GM12873 (cell line): Measurements from ENCODE around the gene URB1.

Experiments
- TF ChIP-seq, protein P1 (sequence below): IDR thresholded peaks from 2 replicates; pipeline ENCODE4 v1.5.1; 2012; ENCODE audit warnings: low read depth, mild to moderate bottlenecking, moderate library complexity, low read length, control low read depth; ENCODE audit not compliant: insufficient read depth; ENCODE audit errors: missing control alignments

Gene URB1

DNA sequence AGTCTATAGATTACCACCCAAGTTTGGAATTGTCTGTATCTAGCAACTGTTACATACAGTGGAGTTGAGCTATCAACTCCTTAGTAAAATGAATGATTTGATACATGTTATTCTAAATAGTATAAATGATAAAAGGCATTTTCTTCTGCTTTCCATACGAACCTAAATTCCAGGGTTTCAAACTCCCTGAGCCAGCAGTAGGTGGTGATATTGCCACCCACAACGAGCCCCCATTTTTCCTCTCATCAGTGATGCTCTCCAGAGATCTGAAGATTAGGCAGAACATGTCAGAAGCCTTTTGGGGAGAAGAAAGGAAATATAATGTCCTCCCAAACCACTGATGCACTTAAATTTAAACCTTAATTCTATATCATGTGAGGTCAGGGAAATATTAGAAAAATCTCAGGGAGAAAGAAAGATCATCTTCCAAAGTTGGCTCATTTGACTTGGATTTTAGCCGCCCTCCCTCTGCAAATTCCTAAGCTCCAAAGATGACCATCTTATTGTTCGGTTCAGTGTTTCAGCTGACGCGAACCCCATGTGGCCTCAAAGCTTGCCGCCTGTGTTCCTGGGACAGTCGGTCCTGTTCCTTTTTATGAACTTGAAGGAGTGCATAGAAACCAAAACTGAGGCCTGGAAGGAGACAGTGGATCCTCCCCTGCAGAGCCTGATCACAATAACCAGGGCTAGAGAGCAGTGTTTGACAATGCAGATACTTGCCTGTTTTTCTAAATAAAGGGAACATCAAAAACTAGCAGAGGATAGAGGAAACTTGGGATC, 22.0 kb upstream of the URB1 start:
- TF ChIP-seq, protein P1, sequence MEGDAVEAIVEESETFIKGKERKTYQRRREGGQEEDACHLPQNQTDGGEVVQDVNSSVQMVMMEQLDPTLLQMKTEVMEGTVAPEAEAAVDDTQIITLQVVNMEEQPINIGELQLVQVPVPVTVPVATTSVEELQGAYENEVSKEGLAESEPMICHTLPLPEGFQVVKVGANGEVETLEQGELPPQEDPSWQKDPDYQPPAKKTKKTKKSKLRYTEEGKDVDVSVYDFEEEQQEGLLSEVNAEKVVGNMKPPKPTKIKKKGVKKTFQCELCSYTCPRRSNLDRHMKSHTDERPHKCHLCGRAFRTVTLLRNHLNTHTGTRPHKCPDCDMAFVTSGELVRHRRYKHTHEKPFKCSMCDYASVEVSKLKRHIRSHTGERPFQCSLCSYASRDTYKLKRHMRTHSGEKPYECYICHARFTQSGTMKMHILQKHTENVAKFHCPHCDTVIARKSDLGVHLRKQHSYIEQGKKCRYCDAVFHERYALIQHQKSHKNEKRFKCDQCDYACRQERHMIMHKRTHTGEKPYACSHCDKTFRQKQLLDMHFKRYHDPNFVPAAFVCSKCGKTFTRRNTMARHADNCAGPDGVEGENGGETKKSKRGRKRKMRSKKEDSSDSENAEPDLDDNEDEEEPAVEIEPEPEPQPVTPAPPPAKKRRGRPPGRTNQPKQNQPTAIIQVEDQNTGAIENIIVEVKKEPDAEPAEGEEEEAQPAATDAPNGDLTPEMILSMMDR: no peak

DNA sequence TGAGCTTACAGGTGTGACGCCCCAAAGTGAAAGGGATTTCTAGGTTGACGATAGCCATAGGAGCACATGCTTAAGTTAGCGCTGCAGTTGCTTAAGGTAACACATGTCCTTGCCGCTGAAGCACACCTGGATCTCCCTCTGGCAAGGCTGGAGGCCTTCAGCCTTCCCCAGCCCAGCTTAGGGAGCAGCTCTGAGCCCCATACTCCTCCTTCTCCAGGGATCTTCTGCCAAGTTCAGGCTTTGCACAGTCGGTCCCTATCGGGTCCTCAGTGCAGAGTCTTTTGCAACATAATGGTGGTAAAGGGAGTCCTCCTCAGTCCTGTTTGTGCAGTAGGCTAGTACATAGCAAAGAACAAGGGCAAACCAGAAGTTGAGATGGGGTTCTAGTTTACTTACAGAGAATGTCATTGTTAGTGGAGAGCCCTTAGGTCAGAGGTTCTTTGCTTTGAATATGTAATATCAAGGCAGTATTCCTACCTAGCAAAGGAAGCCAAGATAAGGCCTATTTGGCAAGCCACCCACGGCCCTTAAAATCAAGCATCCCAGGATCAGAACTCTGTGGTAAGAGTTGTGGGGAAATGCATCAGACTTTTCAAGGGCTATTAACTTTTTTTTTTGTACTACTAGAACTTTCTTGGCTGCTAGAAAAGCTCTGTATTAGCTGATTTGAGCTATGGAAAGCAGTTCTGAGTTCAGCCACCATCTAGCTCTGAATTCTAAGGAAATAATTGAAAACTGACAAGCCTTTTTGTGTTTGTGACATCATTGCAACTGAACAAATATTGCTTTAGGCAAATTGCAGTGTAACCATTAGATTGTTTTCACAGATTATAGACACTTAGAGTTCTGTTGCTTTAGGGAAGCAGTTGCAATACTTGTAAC, 21.1 kb upstream of the URB1 start:
- TF ChIP-seq, protein P1: no peak

DNA sequence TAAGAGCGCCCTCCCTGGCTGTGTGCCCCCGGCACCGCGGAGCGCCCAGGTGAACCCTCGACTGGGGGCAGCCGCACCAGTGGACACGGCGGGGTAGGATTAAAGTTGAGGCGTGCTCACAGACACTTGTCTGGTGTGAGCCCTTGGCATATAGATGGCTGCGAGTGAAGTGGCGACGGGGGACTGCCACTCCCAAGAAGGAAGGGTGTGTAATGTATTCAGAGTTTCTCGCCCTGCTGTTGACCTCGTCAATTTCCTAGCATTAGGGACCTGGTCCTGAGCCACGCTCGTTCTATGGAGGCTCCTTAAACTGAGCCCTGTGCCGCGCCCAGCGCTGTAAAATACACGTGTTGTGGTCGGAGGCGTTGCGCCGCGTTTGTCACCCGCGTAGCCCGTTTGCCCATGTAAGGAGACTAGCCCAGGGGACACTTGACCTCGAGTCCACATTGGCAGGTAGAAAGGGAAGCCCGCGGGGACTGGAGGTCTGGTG, 20.2 kb upstream of the URB1 start:
- TF ChIP-seq, protein P1: no peak

DNA sequence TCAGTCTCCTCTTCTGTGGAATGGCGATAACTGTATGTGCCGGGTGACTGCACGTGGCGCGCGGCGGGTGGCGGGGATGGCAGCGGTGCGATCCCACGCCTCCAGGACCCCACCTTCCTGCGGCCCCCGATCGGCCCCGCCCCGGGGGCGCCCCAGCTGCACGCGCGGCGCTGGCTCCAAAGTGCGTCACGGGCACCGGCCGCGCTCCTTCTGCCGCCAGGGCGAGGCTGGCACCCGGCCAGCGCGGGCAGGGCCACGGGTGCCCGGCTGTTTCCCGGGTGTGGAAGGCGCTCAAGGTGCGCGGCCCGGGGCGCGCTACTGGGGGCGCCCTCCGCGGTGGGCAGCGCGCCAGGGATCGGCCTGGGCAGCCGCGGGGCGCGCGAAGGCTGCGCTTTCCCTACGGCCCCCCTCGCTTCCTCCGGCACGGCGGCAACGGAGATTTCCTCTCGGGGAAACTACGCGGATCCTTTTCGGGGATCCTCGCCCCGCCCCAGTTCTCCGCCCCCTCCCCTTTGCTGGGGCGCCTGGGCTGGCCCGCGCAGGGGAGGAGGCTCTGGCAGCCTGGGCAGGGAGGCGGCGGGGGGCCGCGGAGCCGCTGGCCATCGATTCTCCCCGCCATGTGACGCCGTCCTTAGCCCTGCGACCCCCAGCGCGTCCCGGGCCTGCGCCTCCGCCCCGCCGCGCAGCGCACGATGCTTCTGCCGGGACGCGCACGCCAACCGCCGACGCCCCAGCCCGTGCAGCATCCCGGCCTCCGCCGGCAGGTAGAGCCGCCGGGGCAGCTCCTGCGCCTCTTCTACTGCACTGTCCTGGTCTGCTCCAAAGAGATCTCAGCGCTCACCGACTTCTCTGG, 19.6 kb upstream of the URB1 start, which contains the start of gene EVA1C:
EVA1C (plus strand) TSS at position 545 of the 853 bp plus-strand sequence; CDS start at position 693, 148 bp downstream.
- TF ChIP-seq, protein P1: no peak

DNA sequence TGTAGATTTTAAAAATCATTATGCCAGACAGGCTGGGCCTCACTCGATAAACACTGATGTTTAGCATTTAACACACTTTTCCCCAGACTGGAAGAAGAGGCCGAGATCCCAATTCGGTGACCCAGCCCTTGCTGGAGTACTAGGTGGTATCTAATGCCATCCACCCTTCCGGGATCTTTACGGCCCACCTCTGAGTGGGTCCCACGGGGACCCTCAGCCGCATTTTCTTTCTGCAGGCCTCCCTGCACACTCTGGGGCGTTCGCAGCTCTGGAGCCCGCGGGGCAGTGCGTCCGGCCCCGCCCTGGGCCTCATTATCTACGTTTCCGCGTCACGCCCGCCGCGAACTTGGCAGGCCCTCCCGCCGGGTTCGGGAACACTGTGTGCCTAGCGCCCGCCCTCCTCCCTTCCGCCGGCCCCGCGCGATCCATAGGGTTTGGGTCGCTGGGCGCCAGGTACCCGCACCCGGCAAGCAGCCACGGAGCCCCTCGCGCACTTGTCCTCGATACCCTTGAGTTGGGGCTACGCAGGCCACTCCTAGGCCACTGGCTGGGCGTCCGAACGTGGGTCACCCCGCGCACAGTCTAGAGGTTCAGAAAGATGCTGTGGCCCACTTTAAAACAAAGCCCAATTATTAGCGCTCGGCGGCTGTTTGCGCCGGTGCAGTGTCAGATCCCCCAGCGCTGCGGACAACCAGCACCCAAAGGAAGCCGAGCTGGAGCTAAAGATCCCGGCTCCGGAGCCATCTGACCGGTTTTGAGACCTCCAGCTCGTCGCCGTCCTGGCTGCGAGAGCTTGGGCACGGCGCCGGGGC, 18.7 kb upstream of the URB1 start:
- TF ChIP-seq, protein P1: no peak

DNA sequence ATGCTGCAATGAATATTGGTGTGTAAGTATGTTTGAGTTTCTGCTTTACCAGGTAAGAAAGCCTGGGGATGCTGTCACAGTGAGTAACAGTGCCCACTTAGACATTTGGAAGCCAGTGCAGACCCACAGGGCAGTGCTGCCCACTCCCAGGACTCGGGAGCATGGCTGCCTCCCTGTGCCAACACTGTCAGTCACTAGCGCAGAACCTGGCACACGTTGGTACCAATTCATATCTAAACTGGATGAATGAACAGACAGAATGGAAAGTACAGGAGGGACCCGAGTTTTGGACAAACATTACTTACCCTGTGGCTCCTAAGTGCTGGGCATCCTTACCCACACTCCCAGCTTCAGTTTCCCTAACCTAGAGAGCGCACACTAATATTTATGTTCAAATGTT, 18.1 kb upstream of the URB1 start:
- TF ChIP-seq, protein P1: no peak
